Stimulated activated CD4-positive, alpha-beta T cell treated with anti-CD3 and anti-CD28 coated beads, Interleukin-1b, Interleukin-23, amount 100 ng/mL, for 4 hours (primary cell): Measurements from ENCODE around the gene VOPP1.

ENCODE experiments used
- DNase-seq, 2 donors: peaks; one replicate each; pipeline ENCODE4 v3.0.0-alpha.2; 2020; ENCODE audit warnings: low read depth in 2 of 2

Gene VOPP1

DNA sequence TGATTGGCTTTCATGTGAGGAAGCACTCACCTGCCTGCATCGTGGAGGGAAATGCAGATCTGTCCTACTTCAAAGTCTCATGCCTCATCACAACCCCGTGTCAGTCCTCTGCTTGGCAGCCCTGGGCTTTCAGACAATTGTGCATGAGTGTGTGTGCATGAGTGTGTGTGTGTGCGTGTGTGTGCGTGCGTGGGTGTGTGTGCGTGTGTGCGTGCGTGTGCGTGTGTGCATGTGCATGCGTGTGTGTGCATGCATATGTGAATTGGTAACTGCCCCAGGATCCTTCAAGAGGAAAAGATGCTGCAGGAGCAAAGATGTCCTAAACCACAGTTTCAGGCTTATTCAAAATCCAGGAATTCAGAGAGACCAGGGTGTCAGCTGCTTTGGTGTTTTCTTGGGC, 135.8 kb downstream of the VOPP1 start:
- DNase-seq: no peak

DNA sequence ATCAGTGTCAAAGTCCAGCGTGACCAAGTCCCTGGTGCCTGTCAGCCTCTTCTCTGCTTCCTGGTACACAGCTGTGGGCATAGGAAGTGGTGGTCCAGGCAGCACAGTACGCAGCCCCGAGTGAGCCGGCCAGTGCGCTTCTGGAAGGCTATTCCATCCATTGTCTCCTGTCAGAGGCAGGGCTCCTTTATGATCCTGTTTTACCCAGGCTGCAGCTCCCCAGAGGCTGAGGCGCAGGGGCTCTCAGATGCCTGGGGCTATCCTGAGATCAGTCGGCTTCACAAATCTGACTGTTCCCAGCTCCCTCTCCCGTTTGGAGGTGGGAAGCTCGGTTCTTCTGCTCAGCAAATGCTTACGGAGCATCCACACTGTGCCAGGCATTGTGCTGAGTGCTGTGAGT, 136.8 kb downstream of the VOPP1 start:
- no peak for DNase-seq

- no peak for DNase-seq
These were observed 139.1 kb downstream of the VOPP1 start for GRCh38 chr7:55432939-55433784.

DNA sequence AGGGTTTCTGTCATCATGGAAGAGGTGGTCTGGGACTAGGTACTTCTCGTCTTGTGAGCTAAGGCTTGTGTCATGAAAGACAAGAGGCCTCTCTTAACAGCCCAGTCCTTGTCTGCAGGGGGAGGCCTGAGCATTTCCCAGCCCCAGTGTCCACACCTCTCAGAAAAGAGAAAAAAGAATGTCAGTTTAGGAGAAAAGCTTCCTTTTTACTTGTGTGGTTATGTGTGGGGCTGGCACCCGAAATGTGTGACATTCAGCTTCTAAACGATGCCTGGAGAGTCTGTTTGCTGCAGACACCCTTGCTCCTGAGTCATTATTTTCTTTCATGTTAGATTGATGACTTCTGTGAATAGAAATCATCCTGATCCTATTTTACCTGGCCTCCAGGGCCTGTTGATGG, 139.8 kb downstream of the VOPP1 start:
- no peak for DNase-seq

DNA sequence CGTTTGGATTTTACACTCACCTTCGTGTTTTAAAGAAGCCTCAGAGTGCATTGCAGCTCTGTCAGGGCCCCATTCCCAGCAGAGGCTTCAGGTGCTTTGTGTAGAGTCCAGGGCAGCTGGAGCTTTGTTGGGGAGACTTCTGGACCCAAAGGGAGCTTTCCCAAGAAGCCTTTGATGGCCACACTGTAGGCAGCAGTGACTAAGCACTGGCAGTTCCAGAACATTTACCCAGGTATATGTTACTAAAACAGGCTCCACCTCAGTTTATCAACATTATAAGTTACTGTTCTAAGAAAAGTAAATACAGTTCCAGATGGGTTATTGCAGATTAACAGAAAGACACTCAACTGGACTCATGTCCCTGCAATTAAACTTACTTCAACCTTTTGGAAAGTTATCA, 140.4 kb downstream of the VOPP1 start:
- DNase-seq: no peak

DNA sequence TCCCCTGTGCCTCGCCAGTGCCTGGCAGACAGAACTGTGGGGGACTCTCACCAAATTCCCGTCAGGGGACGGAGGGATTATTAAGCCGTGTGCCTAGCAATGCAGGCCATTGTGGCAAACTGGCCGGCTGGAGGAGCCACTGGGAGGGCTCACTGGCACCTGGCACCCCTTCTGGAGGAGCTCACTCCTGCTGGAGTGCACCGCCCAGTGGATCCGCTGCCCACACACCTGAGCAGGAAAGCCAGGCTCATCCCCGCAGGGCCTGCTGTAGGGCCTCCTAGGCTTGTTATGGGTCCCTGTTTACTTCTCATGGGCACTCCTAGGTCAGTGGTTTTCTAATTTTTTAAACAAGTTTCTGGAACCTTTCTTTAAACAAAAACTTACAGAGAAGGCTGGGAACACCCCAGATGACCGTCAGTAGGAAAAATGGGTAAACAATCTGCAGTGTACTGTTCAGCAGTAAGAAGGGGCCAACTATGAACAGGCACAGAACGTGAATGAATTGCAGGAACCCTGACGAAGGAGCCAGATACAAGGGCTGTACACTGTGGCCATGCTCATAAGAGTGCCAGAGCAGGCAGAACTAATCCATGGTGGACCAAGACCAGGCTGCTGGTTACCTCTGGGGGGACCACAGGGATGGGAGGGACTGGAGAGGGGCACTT, 142.3 kb downstream of the VOPP1 start:
- no peak for DNase-seq

- DNase-seq: no peak
These were observed 144.5 kb downstream of the VOPP1 start for GRCh38 chr7:55427800-55428199.

DNA sequence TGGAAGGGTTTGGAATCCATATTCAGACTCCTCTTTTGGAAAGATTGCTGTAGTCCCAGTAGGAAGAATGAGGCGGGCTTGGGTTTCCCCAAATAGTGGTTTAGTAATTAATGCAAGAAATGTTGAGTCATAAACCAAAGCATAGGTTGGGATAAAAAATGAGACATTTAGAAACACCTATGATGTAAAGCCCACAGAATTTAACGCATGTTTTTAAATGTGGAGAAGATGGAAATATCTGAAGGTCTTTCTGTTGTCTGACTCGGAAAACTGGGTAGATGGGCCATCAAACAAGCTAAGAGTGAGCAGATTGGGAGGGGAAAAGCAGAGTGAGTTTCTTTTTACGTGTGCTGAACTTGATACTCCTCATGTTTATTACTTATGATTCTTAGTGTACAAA, 145.0 kb downstream of the VOPP1 start:
- DNase-seq: no peak

- DNase-seq: no peak
These were observed 145.6 kb downstream of the VOPP1 start for GRCh38 chr7:55426676-55427075.

- DNase-seq: no peak
These were observed 147.1 kb downstream of the VOPP1 start for GRCh38 chr7:55425141-55425752.

DNA sequence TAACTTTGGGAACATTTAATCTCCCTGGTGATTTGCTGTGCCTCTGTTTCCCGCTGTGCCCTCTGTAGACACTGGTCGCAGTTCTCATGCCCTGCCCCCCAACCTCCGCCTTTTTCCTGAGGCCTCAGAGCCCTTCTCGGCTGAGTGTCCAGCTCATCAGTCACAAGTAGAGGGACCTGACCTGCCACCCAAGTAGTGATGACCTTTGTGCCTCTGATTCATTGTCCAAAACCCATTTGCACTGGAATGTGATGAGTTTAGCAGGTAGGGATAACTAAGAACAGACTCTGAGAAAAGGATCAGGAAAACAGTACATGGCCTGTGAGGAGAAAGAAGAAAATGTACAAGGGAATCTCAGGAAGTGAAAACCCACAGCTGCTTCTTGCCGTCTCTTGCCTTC, 148.4 kb downstream of the VOPP1 start:
- no peak for DNase-seq

DNA sequence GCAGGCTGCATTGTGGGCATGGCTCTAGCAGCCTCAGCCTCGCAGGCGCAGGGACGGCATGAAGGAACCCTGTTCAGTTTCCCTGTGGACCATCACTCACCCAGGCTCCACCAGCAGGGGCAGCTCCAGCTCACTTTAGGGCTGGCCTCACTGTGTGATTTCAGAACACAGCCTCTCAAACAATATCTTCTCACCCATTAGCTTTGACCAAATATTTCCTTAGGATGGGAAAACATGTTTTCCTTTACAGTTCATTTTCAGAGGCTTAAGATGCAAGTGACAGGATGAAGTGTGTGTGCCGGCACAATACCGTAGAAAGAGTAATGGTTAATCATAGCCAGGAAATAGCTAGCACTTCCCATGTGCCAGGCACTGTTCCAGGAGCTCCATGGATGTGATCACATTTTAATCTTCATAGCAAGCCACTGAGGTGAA, 149.0 kb downstream of the VOPP1 start:
- DNase-seq: no peak
